CD1c-positive myeloid dendritic cell (primary cell): ENCODE results near the gene PDCD2L.
"Not testable (repeated sequence)": the region's sequence is repeated elsewhere in the genome, so short reads cannot be mapped to it uniquely, and the experiment has no call there.

Experiments
- DNase-seq: peaks from one replicate; pipeline ENCODE4 v3.0.0-alpha.2; 2016; ENCODE audit errors: extremely low spot score

PDCD2L gene

DNA sequence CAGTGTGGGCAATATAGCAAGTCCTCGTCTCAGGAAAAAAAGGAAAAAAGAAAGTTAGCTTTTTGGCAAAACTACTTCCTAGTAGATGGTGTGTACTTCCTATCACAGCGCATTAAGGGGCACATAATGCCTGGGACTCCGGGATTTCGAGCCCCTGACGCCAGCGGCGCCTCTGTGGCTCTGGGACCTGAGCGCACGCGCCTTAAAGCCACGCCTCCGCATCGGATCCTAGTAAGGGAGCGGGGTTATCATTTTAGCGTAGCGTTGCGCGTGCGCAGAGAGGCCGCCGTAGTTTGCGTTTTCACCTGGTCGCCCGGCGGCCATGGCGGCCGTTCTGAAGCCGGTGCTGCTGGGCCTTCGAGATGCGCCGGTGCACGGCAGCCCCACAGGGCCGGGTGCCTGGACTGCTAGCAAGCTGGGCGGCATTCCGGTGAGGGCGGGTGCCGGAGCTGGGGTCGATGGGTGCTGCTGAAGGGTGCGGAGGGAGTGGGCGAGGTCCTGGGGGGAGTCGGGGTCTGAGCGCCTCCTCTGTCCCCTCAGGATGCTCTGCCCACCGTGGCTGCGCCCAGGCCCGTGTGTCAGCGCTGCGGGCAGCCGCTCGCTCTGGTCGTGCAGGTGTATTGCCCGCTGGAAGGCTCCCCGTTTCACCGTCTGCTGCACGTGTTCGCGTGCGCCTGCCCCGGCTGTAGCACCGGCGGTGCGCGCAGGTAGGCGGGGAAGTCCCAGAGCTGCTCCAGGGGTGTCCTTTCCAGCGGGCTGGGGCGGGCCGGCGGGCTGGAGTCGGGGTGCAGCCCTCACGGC lies at the start of gene PDCD2L:
TSS of gene PDCD2L (plus strand) at position 291 of the 801 bp plus-strand sequence. CDS start at position 323, 32 bp downstream.
- peak; percentile 94 for DNase-seq

DNA sequence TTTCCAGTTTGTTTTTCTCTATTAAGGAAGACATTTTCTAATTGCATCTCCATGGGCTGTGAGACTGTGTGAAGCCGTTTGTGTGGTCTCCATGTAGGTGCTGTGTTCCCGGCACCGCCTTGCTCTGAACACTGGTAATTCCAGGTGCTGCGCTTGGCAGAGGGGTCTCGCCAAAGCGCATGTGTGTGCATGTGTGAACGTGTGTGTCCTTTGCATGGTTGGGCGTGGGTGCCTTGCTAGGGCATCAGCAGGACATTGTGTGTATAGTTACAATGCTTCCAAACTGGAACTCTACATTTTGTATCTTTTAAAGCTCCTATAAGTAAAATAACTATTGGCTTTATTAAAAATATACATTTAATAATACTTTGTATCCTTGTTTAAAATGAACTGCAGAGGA lies 49.0 kb upstream of the PDCD2L start:
- DNase-seq = no peak

- DNase-seq = no peak
Measured at GRCh38 chr19:34356875-34357274, 47.3 kb upstream of the PDCD2L start.

DNA sequence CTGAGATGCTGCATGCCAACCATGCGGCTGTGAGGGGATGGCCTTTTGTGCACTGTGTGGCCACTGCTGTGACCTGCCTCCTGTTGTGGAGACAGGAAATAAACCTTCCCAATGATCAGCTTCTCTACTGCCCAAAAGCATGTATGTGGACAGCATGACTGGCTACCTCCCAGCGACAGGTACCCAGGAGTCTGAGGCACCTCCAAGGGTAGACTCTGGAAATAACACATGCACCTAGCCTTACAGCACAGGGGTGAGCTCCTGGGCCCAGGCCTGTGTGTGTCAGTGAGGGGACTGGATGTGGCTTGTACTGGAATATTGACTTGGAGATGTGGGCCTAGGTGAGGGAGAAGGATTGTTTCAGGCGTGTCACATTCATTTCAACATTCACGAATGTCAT lies 46.8 kb upstream of the PDCD2L start:
- no peak for DNase-seq

- DNase-seq = peak; percentile 98
Measured at GRCh38 chr19:34359140-34359953, 44.9 kb upstream of the PDCD2L start.

DNA sequence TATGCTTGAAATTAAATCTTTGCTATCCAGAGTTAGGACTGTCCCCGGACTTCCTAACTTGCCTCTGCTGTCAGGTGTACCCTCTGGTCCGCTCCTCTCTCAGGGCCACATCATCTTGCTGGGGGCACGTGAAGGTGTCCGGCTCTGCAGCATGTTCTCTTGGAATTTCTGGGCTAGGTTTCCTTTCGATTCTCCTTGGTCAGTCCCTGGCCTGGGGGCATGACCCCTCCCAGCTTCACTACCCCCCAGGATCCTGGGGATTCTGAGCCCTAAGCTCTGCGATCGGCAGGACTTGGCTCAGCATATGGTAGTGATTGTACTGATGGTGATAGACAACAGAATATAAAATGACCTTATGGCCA lies 44.3 kb upstream of the PDCD2L start:
- no peak for DNase-seq

DNA sequence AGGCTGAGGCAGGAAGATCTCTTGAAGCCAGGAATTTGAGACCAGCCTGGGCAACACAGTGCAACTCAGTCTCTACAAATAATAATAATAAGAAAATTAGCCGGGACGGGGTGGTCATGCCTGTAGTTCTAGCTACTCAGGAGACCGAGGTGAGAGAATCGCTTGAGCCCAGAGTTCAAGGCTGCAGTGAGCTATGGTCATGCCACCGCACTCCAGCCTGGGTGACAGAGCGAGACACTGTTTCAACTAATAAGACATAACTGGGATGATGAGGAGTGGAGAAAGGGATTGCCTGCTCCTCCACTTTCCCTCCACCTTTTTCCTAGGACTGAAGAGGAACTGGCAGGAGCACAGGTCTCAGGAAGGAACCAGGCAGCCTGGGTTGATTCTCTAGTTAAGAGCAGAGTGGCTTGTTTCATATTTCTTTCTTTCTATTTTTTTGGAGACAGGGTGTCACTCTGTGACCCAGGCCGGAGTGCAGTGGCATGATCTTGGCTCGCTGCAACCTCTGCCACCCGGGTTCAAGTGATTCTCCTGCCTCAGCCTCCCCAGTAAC lies 43.8 kb upstream of the PDCD2L start:
- DNase-seq = no peak

DNA sequence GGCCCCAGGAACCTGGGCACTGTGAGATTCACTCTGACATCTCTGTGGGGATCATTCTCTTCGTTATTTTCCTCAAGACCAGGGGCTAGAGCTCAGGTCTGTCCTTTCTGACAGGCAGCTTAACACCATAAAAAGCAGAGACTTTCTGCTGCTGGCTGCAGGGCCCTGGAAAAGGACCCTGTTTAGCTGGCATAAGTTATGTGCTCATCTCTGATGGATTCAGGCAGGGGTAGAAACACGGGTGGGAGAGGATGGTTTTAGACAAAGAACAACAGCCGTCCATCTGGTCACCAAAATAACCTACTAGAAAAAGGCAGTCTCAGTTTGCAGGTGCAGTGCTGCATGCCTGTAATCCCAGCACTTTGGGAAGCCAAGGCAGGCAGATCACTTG lies 41.5 kb upstream of the PDCD2L start:
- DNase-seq = no peak

GRCh38 chr19:34363094-34363493 lies 41.1 kb upstream of the PDCD2L start:
- DNase-seq = no peak

GRCh38 chr19:34363930-34364329 lies 40.3 kb upstream of the PDCD2L start:
- no peak for DNase-seq

- no peak for DNase-seq
Measured at GRCh38 chr19:34364462-34364829, 39.8 kb upstream of the PDCD2L start.

- peak; percentile 88 for DNase-seq
Measured at GRCh38 chr19:34364830-34365462, 39.3 kb upstream of the PDCD2L start, which contains the start of gene GPI. GPI (plus strand) TSS chr19:34365196; CDS start chr19:34365267, 71 bp downstream.

DNA sequence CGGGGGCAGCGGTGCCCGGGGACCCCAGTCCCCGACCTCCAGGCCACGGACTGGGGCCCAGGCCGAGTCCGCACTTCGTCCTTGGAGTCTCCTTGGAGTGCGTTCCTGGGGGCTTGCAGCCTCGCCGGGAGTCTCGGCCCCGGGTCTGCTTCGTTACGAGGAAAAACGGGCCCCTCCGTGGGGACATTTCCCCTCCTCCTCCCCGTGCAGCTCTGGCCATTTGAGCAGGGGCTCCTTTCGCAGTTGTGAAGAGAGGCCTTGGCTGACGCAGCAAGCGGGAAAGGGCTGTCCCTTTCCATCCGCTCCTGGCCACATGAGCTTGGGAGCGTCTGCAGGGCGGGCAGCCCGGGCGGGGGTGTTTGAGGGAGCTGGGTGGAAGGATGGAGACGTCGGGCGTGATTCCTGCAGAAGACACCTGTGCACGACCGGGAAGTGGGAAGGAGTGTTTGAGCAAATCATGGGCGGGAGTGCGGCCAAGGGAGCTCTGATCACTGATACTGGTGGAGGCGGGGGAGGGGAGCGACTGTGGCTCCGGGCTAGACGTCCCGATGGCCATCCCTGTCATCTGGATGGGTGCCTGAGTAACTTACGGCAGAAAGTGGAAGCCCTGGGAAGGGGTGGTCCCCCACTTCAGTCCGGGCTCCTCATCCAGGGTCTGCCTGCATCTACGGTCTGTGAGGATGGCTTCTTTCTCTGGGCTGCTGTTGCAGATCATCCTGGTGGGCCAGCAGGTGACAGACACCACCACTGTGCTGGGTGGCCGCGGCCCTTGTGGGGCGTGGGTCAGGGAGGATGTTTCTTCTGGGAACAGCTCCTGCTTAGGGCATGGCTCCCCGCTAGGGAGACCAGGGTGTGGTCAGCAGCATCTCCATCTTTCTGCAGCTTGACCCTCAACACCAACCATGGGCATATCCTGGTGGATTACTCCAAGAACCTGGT lies 38.5 kb upstream of the PDCD2L start:
- peak; percentile 18 for DNase-seq

DNA sequence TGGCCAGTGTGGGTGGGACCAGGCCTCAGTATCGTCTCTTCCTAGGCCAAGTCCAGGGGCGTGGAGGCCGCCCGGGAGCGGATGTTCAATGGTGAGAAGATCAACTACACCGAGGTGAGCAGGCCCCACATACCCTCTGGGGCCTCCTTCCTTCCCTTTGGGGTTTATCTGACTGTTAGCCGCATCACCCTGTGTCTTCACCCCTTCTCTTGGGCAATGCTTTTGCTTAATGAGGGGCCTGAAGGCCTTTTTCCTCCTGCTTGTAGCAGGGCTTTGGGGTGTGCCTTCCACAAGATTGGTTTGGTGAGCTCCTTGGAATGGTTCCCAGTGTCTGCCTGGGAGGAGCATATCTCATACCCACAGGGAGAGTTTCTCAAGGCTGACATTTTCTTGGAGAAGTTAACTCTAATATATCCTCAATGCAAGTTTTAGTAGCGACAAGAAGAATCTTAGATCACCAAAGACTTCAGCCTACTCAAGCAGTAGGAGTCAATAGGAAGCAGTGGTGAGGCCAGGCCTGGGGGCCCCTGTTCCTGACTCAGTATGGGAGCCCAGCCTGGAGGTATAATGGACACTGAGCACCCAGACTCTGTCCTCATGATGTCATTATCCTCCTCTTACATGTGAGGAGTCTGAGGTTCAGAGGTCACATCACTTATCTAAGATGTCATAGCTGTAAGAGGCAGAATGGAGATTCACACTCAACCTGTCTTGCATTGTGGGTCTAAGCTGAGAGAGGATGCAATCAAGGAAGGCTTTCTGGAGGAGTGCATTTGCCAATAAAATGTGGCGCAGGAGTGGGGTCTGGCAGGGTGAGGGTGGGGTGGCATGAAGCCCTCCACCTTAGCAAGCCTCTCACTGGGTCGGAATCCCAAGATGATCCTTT lies 37.2 kb upstream of the PDCD2L start:
- no peak for DNase-seq

GRCh38 chr19:34367624-34367957 lies 36.6 kb upstream of the PDCD2L start:
- no peak for DNase-seq

DNA sequence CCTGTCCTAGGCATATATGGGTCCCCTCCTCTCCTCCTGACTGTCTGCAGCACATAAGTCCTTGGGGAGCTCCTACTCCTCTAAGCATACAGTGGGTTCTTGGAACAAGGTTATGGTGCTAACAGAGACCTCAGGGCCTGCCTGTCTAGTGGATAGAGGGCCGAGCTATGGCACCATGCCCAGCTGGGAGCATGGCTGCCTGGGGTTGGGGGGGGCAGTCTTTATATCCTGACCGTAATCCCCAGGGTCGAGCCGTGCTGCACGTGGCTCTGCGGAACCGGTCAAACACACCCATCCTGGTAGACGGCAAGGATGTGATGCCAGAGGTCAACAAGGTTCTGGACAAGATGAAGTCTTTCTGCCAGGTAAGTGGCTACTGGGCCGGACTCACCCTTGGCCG lies 35.9 kb upstream of the PDCD2L start:
- DNase-seq = no peak

DNA sequence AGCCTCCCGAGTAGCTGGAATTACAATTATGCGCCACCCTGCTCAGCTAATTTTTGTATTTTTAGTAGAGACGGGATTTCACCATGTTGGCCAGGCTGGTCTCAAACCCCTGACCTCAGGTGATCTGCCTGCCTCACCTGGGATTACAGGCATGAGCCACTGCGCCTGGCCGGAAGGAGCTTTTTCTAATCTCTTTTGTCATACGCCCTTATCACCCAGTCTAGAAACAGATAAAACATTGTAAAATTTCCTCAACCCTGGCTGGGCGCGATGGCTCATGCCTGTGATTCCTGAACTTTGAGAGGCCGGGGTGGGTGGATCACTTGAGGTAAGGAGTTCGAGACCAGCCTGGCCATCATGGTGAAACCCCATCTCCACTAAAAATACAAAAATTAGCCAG lies 35.0 kb upstream of the PDCD2L start:
- not testable (repeated sequence) for DNase-seq

DNA sequence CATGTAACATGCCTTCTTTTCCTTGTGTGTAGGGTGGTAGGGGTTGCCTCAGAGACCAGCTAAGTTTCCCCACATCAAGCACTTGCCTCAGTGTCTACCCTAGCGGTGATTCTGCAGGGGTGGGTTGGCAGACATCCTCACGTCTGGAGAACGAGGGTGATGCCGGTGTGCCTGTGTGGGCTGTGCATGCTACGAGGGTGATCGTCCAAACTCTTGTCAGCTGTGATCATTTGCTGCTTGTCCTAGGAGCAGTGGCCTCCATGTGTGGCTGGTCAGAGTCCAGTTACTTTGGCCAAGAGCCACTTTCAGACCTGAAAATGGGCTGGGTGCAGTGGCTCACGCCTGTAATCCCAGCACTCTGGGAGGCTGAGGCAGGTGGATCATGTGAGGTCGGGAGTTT lies 34.1 kb upstream of the PDCD2L start:
- DNase-seq = no peak

GRCh38 chr19:34370983-34371382 lies 33.2 kb upstream of the PDCD2L start:
- no peak for DNase-seq

DNA sequence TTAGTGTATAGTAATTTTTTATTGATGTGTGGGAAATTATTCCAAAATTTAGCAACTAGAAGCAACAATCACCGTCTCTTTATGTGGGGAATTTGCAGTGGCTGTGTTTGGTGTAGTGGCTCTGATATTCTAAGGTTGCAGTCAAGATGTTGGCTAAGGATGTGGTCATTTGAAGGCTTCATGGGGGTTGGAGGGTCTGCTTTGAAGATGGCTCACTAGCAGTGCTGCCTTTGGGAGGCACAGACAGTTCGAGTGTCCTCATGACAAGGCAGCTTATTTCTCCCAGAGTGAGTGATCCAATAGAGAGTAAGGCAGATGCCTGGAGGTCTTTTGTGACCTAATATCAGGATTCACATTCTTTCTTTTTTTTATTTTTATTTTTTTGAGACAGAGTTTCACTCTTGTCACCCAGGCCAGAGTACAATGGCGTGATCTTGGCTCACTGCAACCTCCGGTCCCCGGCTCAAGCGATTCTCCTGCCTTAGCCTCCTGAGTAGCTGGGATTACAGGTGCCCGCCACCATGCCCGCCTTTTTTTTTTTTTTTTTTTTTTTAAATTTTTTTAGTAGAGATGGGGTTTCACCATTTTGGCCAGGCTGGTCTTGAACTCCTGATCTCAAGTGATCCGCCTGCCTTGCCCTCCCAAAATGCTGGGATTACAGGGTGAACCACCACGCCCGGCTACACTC lies 30.5 kb upstream of the PDCD2L start:
- no peak for DNase-seq
